Neural progenitor cell (in vitro differentiated cells): ENCODE results near the gene CLCN4.

ENCODE experiments used
- CTCF ChIP-seq: fragments of 200-600 bp; sonication (generic); IDR thresholded peaks from 2 replicates; pipeline ENCODE4 v1.5.1; 2017; ENCODE audit warnings: antibody characterized with exemption, mild to moderate bottlenecking
- EZH2 ChIP-seq: fragments of 200-600 bp; sonication (generic); IDR thresholded peaks from 2 replicates; pipeline ENCODE4 v1.6.1; 2017; ENCODE audit warnings: antibody characterized with exemption, mild to moderate bottlenecking, moderate library complexity

- TF ChIP-seq CTCF (no peak), EZH2 (no peak)
Observed at GRCh38 chrX:10174051-10174450, 17.3 kb downstream of the CLCN4 start.
